Panc1 (cell line): ENCODE data around the gene HK3. TPM values are rescaled to one million over a fixed set of nuclear protein-coding genes. Genes with fewer than 3 reads are reported as not detected.

Source experiments
- ATAC-seq: fragments of 200-7000 bp; cut with Tn5 transposase; 2 replicates; pipeline ENCODE4 v1.9.1; 2020; ENCODE audit warnings: mild to moderate bottlenecking, moderate library complexity
- BruUV-seq: library from RNA; stranded (reverse); fragments of 400-500 nt; replicated peaks from 2 replicates; lab custom pipeline; 2021; lab: Mats Ljungman, UMichigan
- CTCF ChIA-PET: fragments of 300-600 bp; sonication (Branson Sonifier 250); formaldehyde crosslinking; loops from one replicate; lab custom pipeline; 2022; ENCODE audit warnings: antibody characterized with exemption; lab: Charles Lee
- POLR2A ChIA-PET: fragments of 300-600 bp; sonication (Branson Sonifier 250); formaldehyde crosslinking; loops from one replicate; lab custom pipeline; 2022; ENCODE audit warnings: antibody characterized with exemption; lab: Charles Lee
- DNase-seq: peaks from one replicate; pipeline ENCODE4 v3.0.0-alpha.2; 2010; ENCODE audit warnings: low read depth, low spot score
- H3K27ac ChIP-seq: 2 replicates; pipeline ENCODE4 v1.5.1; 2011; ENCODE audit warnings: mild to moderate bottlenecking, low read length, inconsistent platforms
- H3K27me3 ChIP-seq: fragments of 200-500 bp; sonication (Bioruptor generic); 2 replicates; pipeline ENCODE4 v1.6.0; 2014; ENCODE audit warnings: low read length, inconsistent platforms; ENCODE audit not compliant: control insufficient read depth, insufficient read depth
- H3K36me3 ChIP-seq: fragments of 200-500 bp; sonication (Bioruptor generic); 2 replicates; pipeline ENCODE4 v1.5.1; 2014; ENCODE audit warnings: inconsistent platforms, mild to moderate bottlenecking, low read length, moderate library complexity; ENCODE audit not compliant: control insufficient read depth, insufficient read depth
- H3K4me1 ChIP-seq: 2 replicates; pipeline ENCODE4 v1.5.1; 2011; ENCODE audit warnings: inconsistent platforms, mild to moderate bottlenecking, low read length, moderate library complexity; ENCODE audit not compliant: control insufficient read depth, insufficient read depth
- H3K4me3 ChIP-seq, 2 experiments: 2 replicates each; pipeline ENCODE4 v1.5.1; 2011 to 2012; ENCODE audit warnings: low read depth in 2 of 2, low read length in 2 of 2, mild to moderate bottlenecking in 2 of 2, inconsistent platforms in 1 of 2, moderate library complexity in 1 of 2
- H3K9me3 ChIP-seq: fragments of 200-500 bp; sonication (Bioruptor generic); 2 replicates; pipeline ENCODE4 v1.5.1; 2014; ENCODE audit warnings: low read depth, mild to moderate bottlenecking, inconsistent platforms, low read length, moderate library complexity; ENCODE audit not compliant: control insufficient read depth, insufficient read depth
- CTCF ChIP-seq: fragments of 450-650 bp; IDR thresholded peaks from 2 replicates; pipeline ENCODE4 v1.5.1; 2017; ENCODE audit warnings: mild to moderate bottlenecking
- POLR2AphosphoS5 ChIP-seq: IDR thresholded peaks from 2 replicates; pipeline ENCODE4 v1.6.1; 2012; ENCODE audit warnings: mild to moderate bottlenecking, low read depth, low read length, moderate library complexity
- REST ChIP-seq, 2 experiments: IDR thresholded peaks; 2 replicates each; pipeline ENCODE4 v1.6.1; 2011 to 2012; ENCODE audit warnings: low read depth in 2 of 2, control low read depth in 1 of 2, low read length in 1 of 2, mild to moderate bottlenecking in 1 of 2, moderate library complexity in 1 of 2; ENCODE audit not compliant: insufficient read depth in 1 of 2
- SIN3A ChIP-seq: IDR thresholded peaks from 2 replicates; pipeline ENCODE4 v1.6.1; 2012; ENCODE audit warnings: low read depth, mild to moderate bottlenecking, low read length, moderate library complexity, borderline replicate concordance; ENCODE audit not compliant: insufficient read depth
- TCF7L2 ChIP-seq: IDR thresholded peaks from 2 replicates; pipeline ENCODE4 v1.6.1; 2011; ENCODE audit warnings: mild to moderate bottlenecking, low read depth, low read length, inconsistent platforms
- in situ Hi-C: cut with HindIII; loops from 2 replicates; pipeline ENCODE4 v1.10.0; 2016; ENCODE audit warnings: low sequenced_read_pairs, low pct_unique_long_range_greater_than_20kb
- intact Hi-C: fragments of 100-400 bp; cut with micrococcal nuclease; formaldehyde crosslinking; loops from one replicate; pipeline ENCODE4 v1.10.0; 2022; ENCODE audit not compliant: unreplicated experiment
- total RNA-seq: library from RNA; stranded (reverse); gene quantifications from one replicate; pipeline ENCODE4 v1.2.1, GENCODE V29; 2021; ENCODE audit not compliant: unreplicated experiment

The HK3 gene
- total RNA-seq, 1 experiment from 2014 or later, result not detected

- Histone ChIP-seq H3K9me3 (no peaks in the 10 kb centered on the region), H3K36me3 (no peaks in the 10 kb centered on the region), H3K27ac (no peak overlapping the region), H3K27me3 (no peaks in the 10 kb centered on the region; the same call in 1 of the 2 replicates), H3K4me1 (no peaks in the 10 kb centered on the region), H3K4me3 (no peak overlapping the region)
- no TSS peak for BruUV-seq
- POLR2A ChIA-PET, result no interaction called here
- intact Hi-C loops, result no loop called here
- CTCF ChIA-PET, result no interaction called here
- TF ChIP-seq TCF7L2, result no peak
- TF ChIP-seq SIN3A, result no peak
- TF ChIP-seq CTCF, result no peak
- TF ChIP-seq REST (IDR thresholded peaks at IDR 0.05; ENCODE audit: insufficient read depth in 1 of 2, low read depth in 2 of 2, low read length in 1 of 2), result no peak
- no peak for TF ChIP-seq POLR2AphosphoS5
- ATAC-seq (0 out of 2 replicates have a peak, but pooled peaks have one; percentile 12), DNase-seq (no peak)
- in situ Hi-C loops, result no loop called here
These were observed 45.9 kb downstream of the HK3 start for GRCh38 chr5:176853151-176853778.

- no peaks in the 10 kb centered on the region for H3K36me3 ChIP-seq
- no peak for ATAC-seq
- no TSS peak for BruUV-seq
These were observed 47.1 kb downstream of the HK3 start for GRCh38 chr5:176851871-176852658.

More at GRCh38 chr5:176851871-176852658, 47.1 kb downstream of the HK3 start:
- ChIA-PET CTCF (interaction anchor here (1.0 kb wide), 1 partner anchor 184 kb away, joined by 3 read pairs; no protein-coding TSS in a partner anchor), POLR2A (no interaction called here)
- in situ Hi-C loops (no loop called here), intact Hi-C loops (no loop called here)
- TF ChIP-seq REST (IDR thresholded peaks at IDR 0.05; ENCODE audit: insufficient read depth in 1 of 2, low read depth in 2 of 2, low read length in 1 of 2) (no peak), TCF7L2 (no peak), POLR2AphosphoS5 (no peak), SIN3A (no peak), CTCF (no peak)
- H3K4me3 ChIP-seq, result no peak overlapping the region
- H3K27ac ChIP-seq, result no peak overlapping the region
- no peaks in the 10 kb centered on the region for H3K4me1 ChIP-seq
- H3K27me3 ChIP-seq, result no peaks in the 10 kb centered on the region; the same call in 1 of the 2 replicates
- no peak for DNase-seq
- no peaks in the 10 kb centered on the region for H3K9me3 ChIP-seq
